ENCODE measurements around the gene USP25. TPM values are rescaled to one million over a fixed set of nuclear protein-coding genes. Genes with fewer than 3 reads are reported as not detected.

The USP25 gene
- total RNA-seq, 1 donor from 2014 or later = 48.4 TPM

GRCh38 chr21:15788847-15789523 is 59.2 kb downstream of the USP25 start:
- no peak for ATAC-seq
- intact Hi-C loops (cut with DNase I) = loop anchor here (5.0 kb wide), 1 partner anchor 57 kb away; no protein-coding TSS in a partner anchor

GRCh38 chr21:15793109-15793508 is 63.3 kb downstream of the USP25 start:
- ATAC-seq (no peak), DNase-seq (ENCODE audit: missing footprints) (no peak)
- intact Hi-C loops (cut with DNase I) = no loop called here

More at GRCh38 chr21:15788847-15789523, 59.2 kb downstream of the USP25 start:
- no peak for DNase-seq (ENCODE audit: missing footprints)

- ATAC-seq = no peak
- intact Hi-C loops (cut with DNase I) = no loop called here
- DNase-seq (ENCODE audit: missing footprints) = no peak
These were observed 63.9 kb downstream of the USP25 start for GRCh38 chr21:15793550-15794235.

GRCh38 chr21:15794277-15794912 is 64.6 kb downstream of the USP25 start:
- no peak for DNase-seq (ENCODE audit: missing footprints)
- ATAC-seq = no peak
- intact Hi-C loops (cut with DNase I) = no loop called here

GRCh38 chr21:15795533-15795932 is 65.8 kb downstream of the USP25 start:
- ATAC-seq = no peak
- intact Hi-C loops (cut with DNase I) = no loop called here

GRCh38 chr21:15797577-15798363 is 68.0 kb downstream of the USP25 start:
- ATAC-seq = no peak
- intact Hi-C loops (cut with DNase I) = no loop called here
- DNase-seq (ENCODE audit: missing footprints) = no peak

More at GRCh38 chr21:15795533-15795932, 65.8 kb downstream of the USP25 start:
- DNase-seq (ENCODE audit: missing footprints) = no peak

GRCh38 chr21:15801352-15801863 is 71.6 kb downstream of the USP25 start:
- DNase-seq (ENCODE audit: missing footprints) (no peak), ATAC-seq (no peak)
- intact Hi-C loops (cut with DNase I) = no loop called here

GRCh38 chr21:15804247-15805005 is 74.6 kb downstream of the USP25 start:
- intact Hi-C loops (cut with DNase I) = no loop called here
- ATAC-seq (no peak), DNase-seq (ENCODE audit: missing footprints) (no peak)

- intact Hi-C loops (cut with DNase I) = no loop called here
These were observed 79.3 kb downstream of the USP25 start for GRCh38 chr21:15809065-15809464.

GRCh38 chr21:15809818-15810217 is 80.0 kb downstream of the USP25 start:
- DNase-seq (ENCODE audit: missing footprints) = no peak
- ATAC-seq = no peak
- intact Hi-C loops (cut with DNase I) = no loop called here

More at GRCh38 chr21:15809065-15809464, 79.3 kb downstream of the USP25 start:
- DNase-seq (ENCODE audit: missing footprints) = no peak
- no peak for ATAC-seq

GRCh38 chr21:15815285-15815684 is 85.5 kb downstream of the USP25 start:
- no peak for ATAC-seq
- intact Hi-C loops (cut with DNase I) = no loop called here
- no peak for DNase-seq (ENCODE audit: missing footprints)

- no peak for ATAC-seq
- no peak for DNase-seq (ENCODE audit: missing footprints)
- intact Hi-C loops (cut with DNase I) = no loop called here
These were observed 90.5 kb downstream of the USP25 start for GRCh38 chr21:15820327-15820726.

GRCh38 chr21:15820852-15821379 is 91.1 kb downstream of the USP25 start:
- no peak for DNase-seq (ENCODE audit: missing footprints)
- intact Hi-C loops (cut with DNase I) = no loop called here

GRCh38 chr21:15823486-15824150 is 93.8 kb downstream of the USP25 start:
- intact Hi-C loops (cut with DNase I) = no loop called here
- ATAC-seq = no peak
- no peak for DNase-seq (ENCODE audit: missing footprints)

More at GRCh38 chr21:15820852-15821379, 91.1 kb downstream of the USP25 start:
- no peak for ATAC-seq

- intact Hi-C loops (cut with DNase I) = loop anchor here (1.0 kb wide), 1 partner anchor 96 kb away; the partner anchor contains the start of gene USP25
- ATAC-seq = no peak
- no peak for DNase-seq (ENCODE audit: missing footprints)
These were observed 95.9 kb downstream of the USP25 start for GRCh38 chr21:15825700-15826099.

GRCh38 chr21:15826147-15826780 is 96.5 kb downstream of the USP25 start:
- ATAC-seq = no peak
- no peak for DNase-seq (ENCODE audit: missing footprints)
- intact Hi-C loops (cut with DNase I) = loop anchor here (1.0 kb wide), 1 partner anchor 97 kb away; the partner anchor contains the start of gene USP25
